NCI-H1436 treated with DMSO at 0.1 percent for 48 hours (cell line): Measurements from ENCODE around the gene LEMD1.
"Not testable (repeated sequence)": the region's sequence is repeated elsewhere in the genome, so short reads cannot be mapped to it uniquely, and the experiment has no call there.

Experiments
- DNase-seq: peaks from one replicate; lab custom pipeline; 2025; lab: John Stamatoyannopoulos, UW

LEMD1 gene

DNA sequence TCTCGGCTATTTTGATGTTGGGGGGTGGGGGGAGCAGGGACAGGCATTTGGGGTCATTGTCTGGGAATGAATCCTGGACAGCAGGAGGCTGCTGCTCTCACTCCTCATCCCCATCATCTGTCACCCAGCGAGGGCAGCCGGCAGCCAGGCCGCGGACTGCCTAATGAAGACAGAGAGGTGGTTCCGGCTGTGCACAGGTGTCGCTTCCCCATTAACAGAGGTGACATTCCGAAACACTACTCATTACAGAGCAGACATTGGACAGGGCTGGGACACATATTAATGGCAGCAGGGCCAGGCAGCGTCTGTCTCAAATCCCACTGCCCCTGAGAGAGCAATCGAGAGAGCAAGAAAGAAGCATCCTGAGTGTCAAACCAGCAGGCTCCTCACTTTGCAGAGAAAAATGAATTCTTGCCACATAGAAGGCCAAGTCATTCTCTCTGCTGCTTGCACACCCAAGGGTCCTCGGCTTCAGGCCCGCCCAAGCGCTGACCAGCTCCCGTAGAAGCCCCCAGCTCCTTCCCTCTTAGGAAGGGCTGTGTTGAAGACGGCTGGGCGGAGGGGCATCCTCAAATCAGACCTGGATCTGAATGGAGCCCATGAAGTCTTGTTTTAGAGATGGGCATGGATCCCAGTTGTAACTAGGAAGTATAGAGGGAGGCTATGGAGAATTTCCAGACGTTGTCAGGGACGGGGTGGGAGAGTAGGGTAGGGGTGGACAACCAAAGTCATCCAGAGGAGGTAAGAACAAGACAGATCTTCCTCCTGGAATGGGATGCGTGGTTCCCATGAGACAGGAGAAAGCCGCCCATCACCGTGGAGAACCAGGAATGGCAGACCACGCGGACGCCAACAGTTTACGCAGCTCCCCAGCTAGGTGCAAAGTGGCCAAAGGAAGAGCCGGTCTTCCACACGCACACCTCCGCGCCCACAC is 8.2 kb upstream of the LEMD1 start:
- DNase-seq: no peak

- no peak for DNase-seq
These were observed 3.2 kb upstream of the LEMD1 start for GRCh38 chr1:205424901-205425600.

DNA sequence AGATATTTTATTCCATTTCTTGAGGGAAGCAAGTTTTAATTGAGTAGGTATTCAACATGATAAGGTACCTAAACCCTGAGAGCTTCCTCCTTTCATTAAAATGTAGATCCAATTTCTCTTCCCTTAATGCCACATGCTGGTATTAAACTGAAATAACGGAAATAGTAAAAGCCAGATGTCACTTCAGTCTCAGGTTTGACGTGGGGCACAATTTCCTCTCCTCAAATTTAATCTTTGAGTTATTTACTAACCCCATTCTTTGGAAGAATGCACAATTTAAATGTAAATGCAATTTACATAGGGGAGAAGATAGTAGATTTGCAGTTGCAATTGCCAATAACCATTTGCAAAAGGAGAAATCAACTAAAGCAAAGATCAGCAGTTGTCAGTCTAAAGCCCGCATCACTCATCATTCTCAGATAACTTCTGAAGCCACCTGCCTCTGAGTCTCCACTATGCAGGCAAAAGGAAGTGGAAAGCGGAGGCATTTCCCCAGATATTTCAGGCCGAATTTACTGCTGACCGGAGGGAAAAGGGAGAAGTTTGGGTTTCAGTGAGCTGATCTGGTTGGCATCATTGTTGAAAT is 2.1 kb upstream of the LEMD1 start:
- no peak for DNase-seq

DNA sequence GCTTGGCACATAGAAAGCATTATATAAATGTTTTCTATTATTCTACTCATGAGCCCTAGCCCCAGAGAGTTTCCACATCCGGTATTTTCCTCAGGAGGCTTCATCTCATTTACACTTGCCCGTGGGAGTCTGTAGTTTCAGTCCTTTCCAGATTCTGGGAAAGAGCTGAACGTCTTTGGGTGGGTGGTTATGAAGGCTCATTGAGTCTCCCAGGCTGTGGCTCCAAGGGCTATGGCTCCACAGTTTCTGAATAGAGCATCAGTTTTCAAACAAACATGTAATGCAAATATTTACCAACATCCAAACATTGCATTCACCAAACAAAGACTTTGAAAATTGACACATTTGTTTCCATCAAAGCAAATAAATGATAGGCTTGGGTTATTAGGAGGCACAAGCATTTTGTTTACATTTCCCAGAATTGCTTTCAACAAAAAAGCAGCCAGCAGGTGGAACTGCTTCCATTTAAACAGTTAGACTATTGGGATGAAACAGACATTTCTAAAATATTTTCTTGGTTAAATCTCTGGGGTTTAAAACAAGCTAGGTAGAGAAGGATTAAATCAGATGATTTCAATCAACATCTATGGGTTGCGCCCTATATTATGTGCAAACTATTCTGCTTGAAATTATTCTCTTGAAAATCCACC is 1.3 kb upstream of the LEMD1 start:
- DNase-seq: no peak

GRCh38 chr1:205420938-205421337 is 918 bp downstream of the LEMD1 start:
- DNase-seq: no peak

DNA sequence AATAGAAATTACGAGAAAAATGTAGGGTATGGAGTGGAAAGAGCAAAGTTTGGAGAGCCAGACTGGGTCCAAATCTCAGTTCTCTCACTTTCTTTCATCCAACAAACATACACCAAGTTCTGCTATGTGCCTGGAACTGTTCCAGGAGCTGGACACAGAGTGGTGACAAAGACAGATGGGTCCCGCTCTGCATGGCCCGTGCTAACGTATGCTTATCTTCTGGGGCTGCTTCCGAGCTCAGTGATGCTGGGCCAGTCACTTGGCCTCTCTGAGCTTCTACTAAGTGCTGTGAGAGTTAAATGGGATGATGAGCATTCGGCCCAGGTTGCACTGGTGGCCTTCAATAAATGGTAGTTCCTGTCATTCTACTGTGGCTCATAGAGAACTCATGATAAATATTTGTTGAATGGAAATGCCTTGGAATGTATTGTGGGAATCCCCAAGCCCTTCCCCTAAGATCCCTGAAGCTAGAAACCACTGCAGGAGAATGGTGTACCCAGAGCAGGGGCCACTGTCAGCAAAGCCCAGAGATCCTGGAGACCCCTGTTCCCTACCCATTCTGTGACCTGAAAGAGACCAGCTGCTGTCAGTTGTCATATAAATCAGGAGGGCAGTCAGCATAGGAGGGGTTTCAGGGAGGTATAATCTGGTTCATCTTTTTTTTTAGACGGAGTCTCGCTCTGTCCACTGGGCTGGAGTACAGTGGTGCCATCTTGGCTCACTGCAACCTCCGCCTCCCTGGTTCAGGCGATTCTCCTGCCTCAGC is 3.8 kb downstream of the LEMD1 start:
- no peak for DNase-seq

- no peak for DNase-seq
These were observed 5.5 kb downstream of the LEMD1 start for GRCh38 chr1:205416322-205416721.

- DNase-seq: no peak
These were observed 11.1 kb downstream of the LEMD1 start for GRCh38 chr1:205410581-205411298.

- DNase-seq: no peak
These were observed 13.9 kb downstream of the LEMD1 start for GRCh38 chr1:205407970-205408369.

GRCh38 chr1:205406252-205406651 is 15.6 kb downstream of the LEMD1 start:
- DNase-seq: not testable (repeated sequence)

DNA sequence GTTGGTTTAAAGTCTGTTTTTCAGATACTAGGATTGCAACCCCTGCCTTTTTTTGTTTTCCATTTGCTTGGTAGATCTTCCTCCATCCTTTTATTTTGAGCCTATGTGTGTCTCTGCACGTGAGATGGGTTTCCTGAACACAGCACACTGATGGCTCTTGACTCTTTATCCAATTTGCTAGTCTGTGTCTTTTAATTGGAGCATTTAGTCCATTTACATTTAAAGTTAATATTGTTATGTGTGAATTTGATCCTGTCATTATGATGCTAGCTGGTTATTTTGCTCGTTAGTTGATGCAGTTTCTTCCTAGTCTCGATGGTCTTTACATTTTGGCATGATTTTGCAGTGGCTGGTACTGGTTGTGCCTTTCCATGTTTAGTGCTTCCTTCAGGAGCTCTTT is 17.4 kb downstream of the LEMD1 start:
- not testable (repeated sequence) for DNase-seq

GRCh38 chr1:205398586-205398985 is 23.3 kb downstream of the LEMD1 start:
- DNase-seq: no peak

DNA sequence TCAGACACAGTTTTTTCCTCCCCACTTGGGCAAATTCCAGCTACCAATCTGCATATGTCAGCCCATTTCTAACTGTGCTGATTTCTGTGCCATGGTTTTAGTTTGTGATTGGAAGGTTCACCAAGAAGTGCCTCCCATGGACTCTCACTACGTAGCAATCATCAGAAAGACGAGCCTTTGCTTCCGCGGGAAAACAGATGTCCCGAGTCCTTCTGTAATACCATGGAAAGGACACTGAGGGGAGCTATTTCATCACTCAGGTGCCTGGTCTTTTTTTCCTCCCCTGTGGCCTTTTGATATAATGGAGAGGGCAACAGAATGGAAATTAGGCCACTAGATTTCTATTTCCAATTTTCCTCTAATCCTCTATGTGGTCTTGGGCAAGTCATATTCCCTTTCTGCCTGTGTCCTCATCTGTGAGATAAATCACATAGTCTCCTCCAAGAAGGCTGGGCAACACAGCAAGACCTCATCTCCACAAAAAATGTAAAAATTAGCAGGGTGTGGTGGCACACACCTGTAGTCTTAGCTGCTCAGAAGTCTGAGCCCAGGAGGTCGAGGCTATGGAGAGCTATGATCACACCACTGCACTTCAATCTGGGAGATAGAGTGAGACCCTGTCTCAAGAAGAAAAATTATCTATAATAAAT is 24.8 kb downstream of the LEMD1 start:
- peak; percentile 50 for DNase-seq

DNA sequence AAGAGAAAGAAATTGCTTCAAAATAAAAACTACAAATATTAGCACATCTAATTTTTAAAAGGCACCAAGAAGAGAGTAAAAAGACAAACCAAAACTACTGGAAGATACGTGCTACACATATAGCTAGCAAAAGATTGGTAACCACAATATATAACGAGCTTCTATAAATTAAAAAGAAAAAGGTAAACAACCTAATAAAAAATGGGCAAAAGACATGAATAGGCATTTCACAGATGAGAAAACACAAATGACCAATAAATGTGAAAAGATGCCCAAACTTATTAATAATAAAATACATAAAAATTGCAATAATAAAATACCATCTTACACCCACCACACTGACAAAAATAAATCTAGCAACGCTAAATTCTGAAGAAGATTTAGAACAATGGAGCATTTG is 26.2 kb downstream of the LEMD1 start:
- DNase-seq: no peak

DNA sequence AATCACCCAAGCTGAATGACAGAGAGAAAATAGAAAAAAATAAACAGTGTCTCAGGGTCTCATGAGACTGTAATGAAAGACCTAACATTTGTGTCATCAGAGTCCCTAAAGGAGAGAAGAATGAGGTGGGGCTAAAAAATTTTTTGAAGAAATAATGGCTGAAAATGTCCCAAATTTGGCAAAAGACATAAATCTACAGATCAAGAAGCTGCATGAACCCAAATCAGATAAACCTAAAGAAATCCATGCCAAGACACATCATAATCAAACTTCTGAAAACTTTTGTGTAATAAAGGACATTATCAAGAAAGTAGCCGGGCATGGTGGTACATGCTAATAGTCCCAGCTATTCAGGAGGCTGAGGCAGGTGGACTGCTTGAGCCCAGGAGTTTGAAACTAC is 29.2 kb downstream of the LEMD1 start:
- no peak for DNase-seq

GRCh38 chr1:205391386-205391785 is 30.5 kb downstream of the LEMD1 start:
- no peak for DNase-seq

DNA sequence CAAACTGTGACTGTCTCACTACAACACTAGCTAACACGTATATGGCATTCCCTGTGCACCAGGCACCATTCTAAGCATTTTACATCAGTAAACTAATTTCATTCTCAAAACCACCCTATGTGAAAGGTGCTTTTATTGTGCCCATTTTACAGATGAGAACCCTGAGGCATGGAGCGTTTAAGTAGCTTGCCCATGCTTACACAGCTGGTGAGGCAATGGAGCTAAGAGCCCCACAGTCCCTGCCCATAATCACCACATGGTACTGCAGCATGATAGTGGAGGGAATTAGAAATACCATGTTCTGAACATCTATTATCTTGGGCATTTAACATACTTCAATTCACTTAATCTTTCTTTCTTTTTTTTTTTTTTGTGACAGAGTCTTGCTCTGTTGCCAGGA is 34.0 kb downstream of the LEMD1 start:
- DNase-seq: no peak

GRCh38 chr1:205382990-205383389 is 38.9 kb downstream of the LEMD1 start:
- DNase-seq: not testable (repeated sequence)

GRCh38 chr1:205382561-205382960 is 39.3 kb downstream of the LEMD1 start:
- no peak for DNase-seq

DNA sequence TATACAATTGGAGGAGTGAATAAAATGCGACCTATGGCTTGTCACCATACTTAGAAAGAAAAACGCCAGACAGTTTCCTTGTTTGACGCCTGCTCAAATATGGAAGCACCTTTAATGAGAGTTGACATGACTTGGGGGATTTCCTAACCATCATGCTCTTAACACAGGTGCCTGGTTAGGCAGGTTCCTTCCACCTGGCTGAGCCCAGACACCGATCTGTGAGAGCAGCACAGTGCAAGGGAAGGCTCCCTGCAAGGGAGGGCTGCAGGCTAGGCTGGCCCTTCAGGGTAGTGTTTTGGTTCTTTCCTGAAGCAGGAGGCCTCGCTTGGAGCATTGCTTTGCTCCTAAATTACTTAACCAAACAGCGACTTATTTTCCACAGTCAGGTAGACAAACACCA is 40.6 kb downstream of the LEMD1 start:
- DNase-seq: no peak
